HCT116 (cell line): ENCODE data around the gene SEPTIN2. TPM values are rescaled to one million over a fixed set of nuclear protein-coding genes. Genes with fewer than 3 reads are reported as not detected.
A peak's percentile ranks its signal among the peaks of the same experiment; 100 is the strongest.

ENCODE experiments used
- ATAC-seq: fragments of 200-7000 bp; cut with Tn5 transposase; 2 replicates; pipeline ENCODE4 v1.9.1; 2020; ENCODE audit warnings: mild to moderate bottlenecking, moderate library complexity
- Bru-seq: library from RNA; stranded (reverse); fragments of 400-500 nt; gene quantifications from one replicate; lab custom pipeline; 2021; lab: Mats Ljungman, UMichigan
- BruChase-seq, 2 experiments: library from RNA; stranded (reverse); fragments of 400-500 nt; gene quantifications; one replicate each; lab custom pipeline; 2021; lab: Mats Ljungman, UMichigan
- BruUV-seq: library from RNA; stranded (reverse); fragments of 400-500 nt; replicated peaks from 2 replicates; lab custom pipeline; 2021; lab: Mats Ljungman, UMichigan
- CTCF ChIA-PET: fragments of 300-600 bp; sonication (Branson Sonifier 250); formaldehyde crosslinking; loops from one replicate; lab custom pipeline; 2021; ENCODE audit warnings: antibody characterized with exemption; lab: Charles Lee
- POLR2A ChIA-PET: fragments of 300-600, 350-600 bp; sonication (Branson Sonifier 250); formaldehyde crosslinking; loops from one replicate; lab custom pipeline; 2021; ENCODE audit warnings: antibody characterized with exemption; lab: Charles Lee
- RAD21 ChIA-PET, 2 experiments: fragments of 300-600 bp; sonication (Branson Sonifier 250); formaldehyde crosslinking; loops; one replicate each; lab custom pipeline; 2023; ENCODE audit warnings: low total read pairs in 2 of 2; ENCODE audit not compliant: uncharacterized antibody in 2 of 2, unreplicated experiment in 2 of 2, low non-redundant PET in 1 of 2; lab: Charles Lee
- DNase-seq: peaks from one replicate; pipeline ENCODE4 v3.0.0-alpha.2; 2010; ENCODE audit warnings: low read depth, low spot score
- H2AFZ ChIP-seq: fragments of 200-600 bp; shearing (Covaris generic), sonication (generic); 2 replicates; pipeline ENCODE4 v1.6.1; 2017; ENCODE audit warnings: low read depth, mixed run types, mixed read lengths, antibody characterized with exemption, low read length; ENCODE audit not compliant: poor library complexity, severe bottlenecking
- H3K27ac ChIP-seq: 2 replicates; pipeline ENCODE4 v1.5.1; 2012; ENCODE audit warnings: low read depth, low read length
- H3K27me3 ChIP-seq: fragments of 200-600 bp; sonication (generic); 2 replicates; pipeline ENCODE4 v1.6.1; 2016; ENCODE audit warnings: mixed run types, low read length, mixed read lengths; ENCODE audit not compliant: insufficient read depth
- H3K36me3 ChIP-seq, 2 experiments: fragments of 200-500 bp in 1 of 2; fragments of 200-600 bp in 1 of 2; sonication (Bioruptor generic) in 1 of 2; sonication (generic) in 1 of 2; 2 replicates each; pipeline versions ENCODE4 v1.5.1 to v1.6.1; 2014 to 2016; ENCODE audit warnings: low read length in 2 of 2, inconsistent platforms in 1 of 2, mixed read lengths in 1 of 2, mixed run types in 1 of 2; ENCODE audit not compliant: insufficient read depth in 2 of 2, control insufficient read depth in 1 of 2
- H3K4me1 ChIP-seq, 2 experiments: fragments of 200-600 bp in 1 of 2; sonication (generic) in 1 of 2; 2 replicates each; pipeline versions ENCODE4 v1.5.1 to v1.6.1; 2012 to 2017; ENCODE audit warnings: low read length in 2 of 2, inconsistent platforms in 1 of 2, mild to moderate bottlenecking in 1 of 2, mixed read lengths in 1 of 2, mixed run types in 1 of 2, moderate library complexity in 1 of 2; ENCODE audit not compliant: insufficient read depth in 2 of 2, control insufficient read depth in 1 of 2
- H3K4me2 ChIP-seq: fragments of 200-600 bp; sonication (generic); 2 replicates; pipeline ENCODE4 v1.6.1; 2017; ENCODE audit warnings: mixed run types, low read length, mixed read lengths
- H3K4me3 ChIP-seq, 2 experiments: fragments of 200-600 bp in 1 of 2; sonication (generic) in 1 of 2; replicated peaks in 1 of 2; 2 replicates each; pipeline ENCODE4 v1.5.1; 2011 to 2016; ENCODE audit warnings: low read length in 2 of 2, control low read depth in 1 of 2, low read depth in 1 of 2, mild to moderate bottlenecking in 1 of 2, mixed read lengths in 1 of 2, mixed run types in 1 of 2
- H3K79me2 ChIP-seq: fragments of 200-600 bp; sonication (generic); 2 replicates; pipeline ENCODE4 v1.6.1; 2017; ENCODE audit warnings: mild to moderate bottlenecking, mixed run types, low read length, moderate library complexity, mixed read lengths; ENCODE audit not compliant: insufficient read depth
- H3K9ac ChIP-seq: fragments of 200-600 bp; sonication (generic); 2 replicates; pipeline ENCODE4 v1.6.1; 2016; ENCODE audit warnings: low read length, mixed read lengths
- H3K9me2 ChIP-seq: fragments of 200-600 bp; sonication (generic), shearing (Covaris generic); 2 replicates; pipeline ENCODE4 v1.6.1; 2017; ENCODE audit warnings: mixed run types, mild to moderate bottlenecking, moderate library complexity; ENCODE audit not compliant: insufficient read depth
- H3K9me3 ChIP-seq, 2 experiments: fragments of 200-500 bp in 1 of 2; fragments of 200-600 bp in 1 of 2; sonication (Bioruptor generic) in 1 of 2; sonication (generic) in 1 of 2; 2 replicates each; pipeline ENCODE4 v1.6.1; 2014 to 2017; ENCODE audit warnings: low read length in 2 of 2, mixed read lengths in 2 of 2, inconsistent platforms in 1 of 2, low read depth in 1 of 2, mild to moderate bottlenecking in 1 of 2, mixed run types in 1 of 2, moderate library complexity in 1 of 2; ENCODE audit not compliant: control insufficient read depth in 1 of 2, insufficient read depth in 1 of 2
- H4K20me1 ChIP-seq: fragments of 200-600 bp; sonication (generic), shearing (Covaris generic); 2 replicates; pipeline ENCODE4 v1.6.1; 2017; ENCODE audit warnings: mixed run types, mild to moderate bottlenecking, moderate library complexity; ENCODE audit not compliant: insufficient read depth
- EGR1 ChIP-seq: IDR thresholded peaks from 2 replicates; pipeline ENCODE4 v1.6.1; 2012; ENCODE audit warnings: low read depth
- EZH2phosphoT487 ChIP-seq: fragments of 200-600 bp; IDR thresholded peaks from 2 replicates; pipeline ENCODE4 v1.6.1; 2018; ENCODE audit warnings: antibody characterized with exemption, borderline replicate concordance
- MAX ChIP-seq: IDR thresholded peaks from 2 replicates; pipeline ENCODE4 v1.6.1; 2012
- POLR2AphosphoS5 ChIP-seq: IDR thresholded peaks from 2 replicates; pipeline ENCODE4 v1.6.1; 2011; ENCODE audit warnings: mild to moderate bottlenecking, low read depth, low read length, moderate library complexity
- SIN3A ChIP-seq: IDR thresholded peaks from 2 replicates; pipeline ENCODE4 v1.6.1; 2012; ENCODE audit warnings: low read depth
- SP1 ChIP-seq: IDR thresholded peaks from 2 replicates; pipeline ENCODE4 v1.6.1; 2012; ENCODE audit warnings: low read depth
- TCF7L2 ChIP-seq: IDR thresholded peaks from 2 replicates; pipeline ENCODE4 v1.7.0; 2011; ENCODE audit warnings: borderline replicate concordance, inconsistent platforms; ENCODE audit not compliant: insufficient read depth, insufficient read length; ENCODE audit errors: extremely low read depth
- YY1 ChIP-seq: IDR thresholded peaks from 2 replicates; pipeline ENCODE4 v1.6.1; 2011; ENCODE audit warnings: low read length, low read depth, moderate library complexity, mild to moderate bottlenecking; ENCODE audit not compliant: insufficient replicate concordance; ENCODE audit errors: extremely low read depth
- ZFX ChIP-seq: fragments of 450-650 bp; IDR thresholded peaks from 2 replicates; pipeline ENCODE4 v1.6.1; 2017
- intact Hi-C: fragments of 100-400 bp; cut with micrococcal nuclease; formaldehyde crosslinking; loops from 2 replicates; pipeline ENCODE4 v1.10.0; 2022
- long read RNA-seq: library from polyadenylated mRNA; unstranded; transcript quantifications from one replicate; pipeline ENCODE4 v2.0.0, GENCODE V29; 2021; ENCODE audit not compliant: unreplicated experiment
- polyA plus RNA-seq: library from polyadenylated mRNA; unstranded; fragments of >200 nt; gene quantifications from 2 replicates; pipeline ENCODE4 v1.2.1, GENCODE V29; 2012; ENCODE audit warnings: missing spikeins
- total RNA-seq: library from RNA; stranded (reverse); gene quantifications from one replicate; pipeline ENCODE4 v1.2.1, GENCODE V29; 2021; ENCODE audit not compliant: unreplicated experiment

Gene SEPTIN2
- 317 TPM for total RNA-seq
- 155 and 167 TPM in 2 replicates for polyA plus RNA-seq
- Bru-seq, nascent RNA: percentile 97 among the genes with signal in this experiment
- BruChase-seq, experiment 1, labeled RNA remaining after a 6-hour chase: percentile 99 among the genes with signal in this experiment
- BruChase-seq, experiment 2, labeled RNA remaining after a 2-hour chase: percentile 99 among the genes with signal in this experiment
- long read RNA-seq, transcript SEPT2-208 (12 exons, 3,267 nt): minor isoform, 10 of 948 reads
- long read RNA-seq, transcript SEPT2-204 (13 exons, 3,701 nt): minor isoform, 49 of 948 reads
- long read RNA-seq, transcript SEPT2-201 (14 exons, 3,613 nt): minor isoform, 8 of 948 reads
- long read RNA-seq, transcript SEPT2-203 (13 exons, 3,315 nt): major isoform, 452 of 948 reads
- long read RNA-seq, partial matches to known transcripts: 74 of 948 reads
- long read RNA-seq, other reads (novel, unspliced or antisense): 348 of 948 reads

GRCh38 chr2:241315879-241316631 is at the start of gene SEPTIN2:
Gene SEPTIN2 (plus strand): TSS chr2:241315925. CDS start chr2:241324233, 8,308 bp downstream.
- Histone ChIP-seq H3K36me3 (peaks cover 2 to 4% of the 10 kb centered on the region in 2 experiments; a peak in 2 of 4 replicates), H3K9ac (peak within 1 kb of the TSS; percentile 80), H4K20me1 (peaks cover 18% of the 10 kb centered on the region; the same call in 1 of the 2 replicates), H2AFZ (no peak within 1 kb of the TSS), H3K4me1 (peaks cover 15 to 36% of the 10 kb centered on the region in 2 experiments; a peak in 3 of 4 replicates), H3K9me2 (no peaks in the 10 kb centered on the region), H3K79me2 (peaks cover 91% of the 10 kb centered on the region), H3K4me2 (peak within 1 kb of the TSS; percentile 85), H3K27me3 (no peaks in the 10 kb centered on the region), H3K9me3 (no peaks in the 10 kb centered on the region), H3K27ac (peak within 1 kb of the TSS; percentile 85), H3K4me3 (peak within 1 kb of the TSS; percentile 94 to 98)
- TF ChIP-seq SP1 (peak; percentile 8), EZH2phosphoT487 (no peak), YY1 (peak; percentile 33), ZFX (peak; percentile 95), TCF7L2 (peak; percentile 57), EGR1 (no peak), SIN3A (peak; percentile 52; the same call in 1 of the 2 replicates), POLR2AphosphoS5 (peak; percentile 74), MAX (peak; percentile 50; the same call in 1 of the 2 replicates)
- no TSS peak for BruUV-seq
- intact Hi-C loops: loop anchor here (2.0 to 5.0 kb wide), 2 partner anchors 39 to 44 kb away; no protein-coding TSS in a partner anchor
- peak; percentile 32 for DNase-seq
- ChIA-PET CTCF (no interaction called here), RAD21 (no interaction called here), POLR2A (interaction anchor here (1.5 kb wide), 1 partner anchor 13 kb away, joined by 13 read pairs; no protein-coding TSS in a partner anchor)
- ATAC-seq: peak; percentile 55
